H1 (cell line): ENCODE measurements around the gene CLDND1. TPM values are rescaled to one million over a fixed set of nuclear protein-coding genes. Genes with fewer than 3 reads are reported as not detected.

Experiments
- CHD7 ChIP-seq: fragments of 300-600 bp; sonication (generic); IDR thresholded peaks from 2 replicates; pipeline ENCODE4 v1.7.1; 2012; ENCODE audit warnings: low read length, moderate library complexity, mild to moderate bottlenecking, inconsistent platforms; ENCODE audit not compliant: insufficient replicate concordance
- EZH2 ChIP-seq: fragments of 200-600 bp; sonication (generic); IDR thresholded peaks from 2 replicates; pipeline ENCODE4 v1.7.1; 2012; ENCODE audit warnings: low read depth, mild to moderate bottlenecking, moderate library complexity, low read length, inconsistent platforms; ENCODE audit not compliant: severe bottlenecking
- KDM1A ChIP-seq: fragments of 200-600, 300-600 bp; sonication (generic); IDR thresholded peaks from 2 replicates; pipeline ENCODE4 v1.7.1; 2016; ENCODE audit warnings: mild to moderate bottlenecking, low read length, borderline replicate concordance
- NRF1 ChIP-seq: IDR thresholded peaks from 2 replicates; pipeline ENCODE4 v1.6.1; 2011; ENCODE audit warnings: mild to moderate bottlenecking, low read depth, low read length, improper control_type of control experiment
- polyA plus RNA-seq, 7 experiments: library from polyadenylated mRNA; depleted of rRNA in 3 of 7; stranded (reverse) in 5 of 7; unstranded in 2 of 7; fragments of >200 nt in 5 of 7; fragments of 200-250 nt in 2 of 7; gene quantifications; 1 replicate in 5 of 7; 2 replicates in 1 of 7; 4 replicates in 1 of 7; pipeline versions ENCODE4 v1.2.1 to v1.2.3, GENCODE V29; 2011 to 2013; ENCODE audit warnings: missing spikeins in 2 of 7, mixed read lengths in 2 of 7
- total RNA-seq: library from RNA; stranded (reverse); fragmentation: NEBNext Ultra II Directional; extraction: Animal tissue kit (Norgen Biotek cat#: 25700); gene quantifications from 2 replicates; pipeline ENCODE4 v1.2.1, GENCODE V29; 2021
- TF ChIP-seq, protein P1 (sequence below): IDR thresholded peaks from 2 replicates; pipeline ENCODE4 v1.6.1; 2012; ENCODE audit warnings: inconsistent platforms

CLDND1 gene
- total and polyA plus RNA-seq, 2 of the 8 experiments (the other 6 are each of a cell fraction or from before 2014, with no cell fraction given): 68.2 to 152 TPM

DNA sequence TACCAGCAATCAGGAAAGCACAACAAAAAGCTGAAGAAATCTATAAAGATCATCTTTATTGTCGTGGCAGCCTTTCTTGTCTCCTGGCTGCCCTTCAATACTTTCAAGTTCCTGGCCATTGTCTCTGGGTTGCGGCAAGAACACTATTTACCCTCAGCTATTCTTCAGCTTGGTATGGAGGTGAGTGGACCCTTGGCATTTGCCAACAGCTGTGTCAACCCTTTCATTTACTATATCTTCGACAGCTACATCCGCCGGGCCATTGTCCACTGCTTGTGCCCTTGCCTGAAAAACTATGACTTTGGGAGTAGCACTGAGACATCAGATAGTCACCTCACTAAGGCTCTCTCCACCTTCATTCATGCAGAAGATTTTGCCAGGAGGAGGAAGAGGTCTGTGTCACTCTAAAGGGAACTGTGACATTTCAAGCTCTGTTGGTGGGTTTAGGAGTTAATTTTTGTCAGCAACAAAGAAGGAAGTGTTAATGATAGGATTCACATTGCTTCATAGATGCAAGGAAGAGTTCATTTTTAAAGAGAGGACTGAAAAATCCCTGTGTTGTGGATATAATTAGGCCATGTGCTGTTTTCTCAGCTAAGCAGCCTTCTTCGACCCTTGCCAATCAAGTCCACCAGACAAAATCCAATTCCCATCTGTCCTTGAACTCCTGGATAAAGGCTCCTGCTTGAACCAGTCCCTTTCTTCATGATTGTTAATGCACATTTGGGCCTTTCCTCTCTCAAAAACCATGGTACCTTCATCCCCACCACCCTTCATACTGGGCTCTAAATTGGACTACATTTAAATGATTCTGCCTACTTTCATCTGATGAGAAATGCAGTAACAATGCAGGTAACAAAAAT, 10.2 kb upstream of the CLDND1 start (continued):
- TF ChIP-seq CHD7 (no peak), EZH2 (no peak), KDM1A (no peak), NRF1 (no peak)
- TF ChIP-seq, protein P1, sequence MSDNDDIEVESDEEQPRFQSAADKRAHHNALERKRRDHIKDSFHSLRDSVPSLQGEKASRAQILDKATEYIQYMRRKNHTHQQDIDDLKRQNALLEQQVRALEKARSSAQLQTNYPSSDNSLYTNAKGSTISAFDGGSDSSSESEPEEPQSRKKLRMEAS: no peak
- TF ChIP-seq, all 59 proteins: peak for 0
